ENCODE results near the gene ADGRD1. TPM values are rescaled to one million over a fixed set of nuclear protein-coding genes. Genes with fewer than 3 reads are reported as not detected.

The ADGRD1 gene
- total and polyA plus RNA-seq, 2 of the 8 experiments (the other 6 are each of a cell fraction or from before 2014, with no cell fraction given) = 0.36 to 0.48 TPM

GRCh38 chr12:131106349-131106941 lies 152.7 kb downstream of the ADGRD1 start:
- Histone ChIP-seq H3K9ac (replicated peaks in 1 of 4; ENCODE audit: extremely low read depth in 1 of 4, low read depth in 3 of 4, low read length in 3 of 4) (no peak overlapping the region), H3K4ac (replicated peaks; ENCODE audit: insufficient read length, low read depth, low read length) (no peak overlapping the region), H3K36me3 (ENCODE audit: control insufficient read depth in 2 of 4, insufficient read depth in 4 of 4, low read length in 3 of 4) (no peaks in the 10 kb centered on the region; a peak in 1 of 8 replicates), H2BK5ac (ENCODE audit: low read depth, low read length) (no peak overlapping the region), H3K23ac (ENCODE audit: insufficient read length) (no peak overlapping the region), H2BK15ac (ENCODE audit: low read length) (no peak overlapping the region), H3K27ac (ENCODE audit: low read depth, low read length) (no peak overlapping the region), H3K4me3 (ENCODE audit: extremely low read depth in 1 of 4, insufficient read depth in 2 of 4, low read depth in 3 of 4, low read length in 4 of 4) (no peak overlapping the region), H2AK5ac (ENCODE audit: low read depth, low read length) (no peak overlapping the region), H2BK12ac (ENCODE audit: low read depth, low read length) (no peak overlapping the region), H2AFZ (ENCODE audit: low read length) (no peak overlapping the region), H2BK20ac (ENCODE audit: low read length) (no peak overlapping the region), H4K8ac (ENCODE audit: extremely low read depth, insufficient read depth, low read length) (no peak overlapping the region; the same call in 1 of the 2 replicates), H3K23me2 (ENCODE audit: low read depth, low read length) (no peaks in the 10 kb centered on the region), H2BK120ac (replicated peaks; ENCODE audit: low read depth, low read length) (no peak overlapping the region), H4K20me1 (replicated peaks in 1 of 2; ENCODE audit: control insufficient read depth in 1 of 2, insufficient read depth in 2 of 2, low read length in 2 of 2) (no peaks in the 10 kb centered on the region), H3K79me2 (ENCODE audit: control insufficient read depth in 1 of 2, insufficient read depth in 2 of 2, low read length in 2 of 2) (no peaks in the 10 kb centered on the region), H3K27me3 (replicated peaks in 1 of 4; ENCODE audit: control insufficient read depth in 3 of 4, extremely low read depth in 1 of 4, insufficient read depth in 3 of 4, low read length in 3 of 4) (no peaks in the 10 kb centered on the region), H3K18ac (ENCODE audit: extremely low read depth, low read length) (no peak overlapping the region), H3K79me1 (ENCODE audit: low read depth, low read length) (no peaks in the 10 kb centered on the region), H3K14ac (ENCODE audit: insufficient read length) (no peak overlapping the region), H3K56ac (replicated peaks; ENCODE audit: insufficient read length, low read depth, low read length) (no peak overlapping the region), H3K4me1 (replicated peaks in 1 of 4; ENCODE audit: control insufficient read depth in 3 of 4, insufficient read depth in 4 of 4, low read length in 3 of 4) (no peaks in the 10 kb centered on the region; a peak in 1 of 7 replicates), H3K4me2 (ENCODE audit: insufficient read depth in 1 of 2, low read depth in 2 of 2, low read length in 2 of 2) (no peak overlapping the region), H4K5ac (ENCODE audit: insufficient read length, low read depth, low read length) (no peak overlapping the region), H4K91ac (replicated peaks; ENCODE audit: insufficient read length, low read length) (no peak overlapping the region), H3K9me3 (ENCODE audit: insufficient read depth in 2 of 2, low read depth in 1 of 2, low read length in 1 of 2) (0 out of 4 replicates have a peak, but pooled peaks cover 0 to 2% of the 10 kb centered on the region in 2 experiments)
- FAIRE-seq = no peak
- DNase-seq (ENCODE audit: low read depth in 1 of 2, low spot score in 2 of 2) = no peak
- TF ChIP-seq, protein P1, sequence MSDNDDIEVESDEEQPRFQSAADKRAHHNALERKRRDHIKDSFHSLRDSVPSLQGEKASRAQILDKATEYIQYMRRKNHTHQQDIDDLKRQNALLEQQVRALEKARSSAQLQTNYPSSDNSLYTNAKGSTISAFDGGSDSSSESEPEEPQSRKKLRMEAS (IDR thresholded peaks at IDR 0.05) = no peak
- ChIA-PET POLR2A (ENCODE audit: partially characterized antibody) (interaction anchor here (0.7 to 1.2 kb wide), 2 partner anchors 8 to 567 kb away, joined by 3 to 5 read pairs; no protein-coding TSS in a partner anchor), CTCF (ENCODE audit: partially characterized antibody) (interaction anchor here (1.1 to 5.7 kb wide), 11 partner anchors 9 to 349 kb away, joined by 3 to 126 read pairs (median 16); no protein-coding TSS in a partner anchor)
- 89% methylated on average over 6 of the region's 6 CpGs; no CpG with 5 or more reads in 1 of the 2 experiments for WGBS, 2 experiments (ENCODE audit: extremely low coverage in 1 of 2, insufficient coverage in 1 of 2, insufficient read length in 1 of 2, insufficient replicate concordance in 2 of 2, low coverage in 1 of 2, low lambda C conversion rate in 2 of 2, missing lambda C conversion rate in 1 of 2)

All from H1 (cell line).